ENCODE data around the gene CEACAM8.
A peak's percentile ranks its signal among the peaks of the same experiment; 100 is the strongest.
"Not testable (repeated sequence)": the region's sequence is repeated elsewhere in the genome, so short reads cannot be mapped to it uniquely, and the experiment has no call there.

CEACAM8 gene

GRCh38 chr19:42569193-42569592 is 25.5 kb downstream of the CEACAM8 start:
- no peak overlapping the region for H3K27ac ChIP-seq
- TF ChIP-seq CTCF (conservative IDR thresholded peaks at IDR 0.05), result no peak

GRCh38 chr19:42568006-42568405 is 26.7 kb downstream of the CEACAM8 start:
- no peak overlapping the region for H3K27ac ChIP-seq
- TF ChIP-seq CTCF (conservative IDR thresholded peaks at IDR 0.05), result no peak

GRCh38 chr19:42567567-42567966 is 27.2 kb downstream of the CEACAM8 start:
- no peak for TF ChIP-seq CTCF (conservative IDR thresholded peaks at IDR 0.05)
- no peak overlapping the region for H3K27ac ChIP-seq

- no peak overlapping the region for H3K27ac ChIP-seq
- TF ChIP-seq CTCF (conservative IDR thresholded peaks at IDR 0.05), result peak; percentile 90
Measured at GRCh38 chr19:42563352-42564210, 31.1 kb downstream of the CEACAM8 start.

- peak; percentile 28 for TF ChIP-seq CTCF (conservative IDR thresholded peaks at IDR 0.05)
- H3K27ac ChIP-seq, result no peak overlapping the region
Measured at GRCh38 chr19:42561512-42561911, 33.2 kb downstream of the CEACAM8 start.

GRCh38 chr19:42560731-42561130 is 34.0 kb downstream of the CEACAM8 start:
- H3K27ac ChIP-seq, result no peak overlapping the region
- TF ChIP-seq CTCF (conservative IDR thresholded peaks at IDR 0.05), result no peak

GRCh38 chr19:42558450-42559150 is 36.1 kb downstream of the CEACAM8 start:
- no peak overlapping the region for H3K27ac ChIP-seq
- no peak for TF ChIP-seq CTCF (conservative IDR thresholded peaks at IDR 0.05)

- not testable (repeated sequence) for H3K27ac ChIP-seq
Measured at GRCh38 chr19:42557386-42557871, 37.3 kb downstream of the CEACAM8 start.
